ENCODE data around the gene MCM9.

The MCM9 gene

GRCh38 chr6:118893064-118893806 lies 41.7 kb downstream of the MCM9 start:
- no peaks in the 10 kb centered on the region for H3K9me3 ChIP-seq (ENCODE audit: insufficient read depth, low read depth, low read length)
- no peaks in the 10 kb centered on the region for H3K36me3 ChIP-seq (ENCODE audit: control insufficient read depth in 1 of 2, insufficient read depth in 2 of 2, low read length in 2 of 2)
- H2BK120ac ChIP-seq (ENCODE audit: insufficient read depth, low read length, poor library complexity), result no peak overlapping the region
- peak overlapping the region; percentile 69 for H3K4me3 ChIP-seq (ENCODE audit: low read depth, low read length)
- H3K18ac ChIP-seq (ENCODE audit: low read length), result no peak overlapping the region
- no peaks in the 10 kb centered on the region for H3K27me3 ChIP-seq (ENCODE audit: insufficient read depth, low read length)
- no CpG with 5 or more reads among the region's 18 CpGs for WGBS (ENCODE audit: extremely low coverage, insufficient coverage, insufficient read length)
- DNase-seq, result peak; percentile 46 to 74
- H4K91ac ChIP-seq (ENCODE audit: low read depth, low read length), result no peak overlapping the region
- no peak overlapping the region for H2BK5ac ChIP-seq (ENCODE audit: low read depth, low read length, poor library complexity)
- H3K4me1 ChIP-seq (ENCODE audit: control insufficient read depth in 1 of 2, insufficient read depth in 2 of 2, low read length in 2 of 2), result no peaks in the 10 kb centered on the region
- peaks cover 13% of the 10 kb centered on the region for H3K79me2 ChIP-seq (ENCODE audit: control insufficient read depth, insufficient read depth, low read length, poor library complexity)
- H2AFZ ChIP-seq (ENCODE audit: insufficient read depth, low read length, poor library complexity), result no peak overlapping the region
- no peak overlapping the region for H3K14ac ChIP-seq (ENCODE audit: low read length)
- H3K4me2 ChIP-seq (ENCODE audit: low read length), result peak overlapping the region; percentile 84
- H3K27ac ChIP-seq (ENCODE audit: low read depth, low read length), result peak overlapping the region; percentile 57
- H3K79me1 ChIP-seq (ENCODE audit: low read length), result peaks cover 14% of the 10 kb centered on the region
- no peak overlapping the region for H4K12ac ChIP-seq (ENCODE audit: low read depth, low read length)
- no peak overlapping the region for H2BK12ac ChIP-seq (ENCODE audit: low read length)
- no peak overlapping the region for H2AK5ac ChIP-seq (ENCODE audit: low read length)
- H4K8ac ChIP-seq (ENCODE audit: low read depth, low read length), result no peak overlapping the region
- no peak overlapping the region for H3K4ac ChIP-seq (ENCODE audit: low read depth, low read length)
- H3K23ac ChIP-seq (ENCODE audit: low read length), result no peak overlapping the region
- H3K9ac ChIP-seq (ENCODE audit: low read length), result peak overlapping the region; percentile 93

- Histone ChIP-seq H3K27me3 (ENCODE audit: insufficient read depth, low read length) (no peaks in the 10 kb centered on the region), H3K4ac (ENCODE audit: low read depth, low read length) (no peak overlapping the region), H3K9ac (ENCODE audit: low read length) (no peak overlapping the region), H2BK120ac (ENCODE audit: insufficient read depth, low read length, poor library complexity) (no peak overlapping the region), H3K14ac (ENCODE audit: low read length) (no peak overlapping the region), H3K4me2 (ENCODE audit: low read length) (peak overlapping the region; percentile 22), H3K27ac (ENCODE audit: low read depth, low read length) (no peak overlapping the region), H4K12ac (ENCODE audit: low read depth, low read length) (no peak overlapping the region), H3K79me1 (ENCODE audit: low read length) (peaks cover 14% of the 10 kb centered on the region), H2BK5ac (ENCODE audit: low read depth, low read length, poor library complexity) (no peak overlapping the region), H3K4me1 (ENCODE audit: control insufficient read depth in 1 of 2, insufficient read depth in 2 of 2, low read length in 2 of 2) (no peaks in the 10 kb centered on the region), H3K23ac (ENCODE audit: low read length) (no peak overlapping the region), H3K79me2 (ENCODE audit: control insufficient read depth, insufficient read depth, low read length, poor library complexity) (peaks cover 13% of the 10 kb centered on the region), H2AFZ (ENCODE audit: insufficient read depth, low read length, poor library complexity) (no peak overlapping the region), H4K91ac (ENCODE audit: low read depth, low read length) (no peak overlapping the region), H4K8ac (ENCODE audit: low read depth, low read length) (no peak overlapping the region), H3K4me3 (ENCODE audit: low read depth, low read length) (no peak overlapping the region), H2AK5ac (ENCODE audit: low read length) (no peak overlapping the region), H3K36me3 (ENCODE audit: control insufficient read depth in 1 of 2, insufficient read depth in 2 of 2, low read length in 2 of 2) (no peaks in the 10 kb centered on the region), H2BK12ac (ENCODE audit: low read length) (no peak overlapping the region), H3K9me3 (ENCODE audit: insufficient read depth, low read depth, low read length) (no peaks in the 10 kb centered on the region), H3K18ac (ENCODE audit: low read length) (no peak overlapping the region)
- no CpG with 5 or more reads among the region's 6 CpGs for WGBS (ENCODE audit: extremely low coverage, insufficient coverage, insufficient read length)
- DNase-seq, result peak in 1 of 2 donors; percentile 46
Measured at GRCh38 chr6:118892355-118892991, 42.5 kb downstream of the MCM9 start.

GRCh38 chr6:118890997-118891790 lies 43.8 kb downstream of the MCM9 start:
- H3K18ac ChIP-seq (ENCODE audit: low read length), result no peak overlapping the region
- H3K4me3 ChIP-seq (ENCODE audit: low read depth, low read length), result no peak overlapping the region
- no peak overlapping the region for H3K9ac ChIP-seq (ENCODE audit: low read length)
- H4K91ac ChIP-seq (ENCODE audit: low read depth, low read length), result no peak overlapping the region
- H3K36me3 ChIP-seq (ENCODE audit: control insufficient read depth in 1 of 2, insufficient read depth in 2 of 2, low read length in 2 of 2), result no peaks in the 10 kb centered on the region
- H3K9me3 ChIP-seq (ENCODE audit: insufficient read depth, low read depth, low read length), result no peaks in the 10 kb centered on the region
- no peaks in the 10 kb centered on the region for H3K27me3 ChIP-seq (ENCODE audit: insufficient read depth, low read length)
- no peak overlapping the region for H3K23ac ChIP-seq (ENCODE audit: low read length)
- peaks cover 11% of the 10 kb centered on the region for H3K79me1 ChIP-seq (ENCODE audit: low read length)
- no peak overlapping the region for H2BK12ac ChIP-seq (ENCODE audit: low read length)
- H2AK5ac ChIP-seq (ENCODE audit: low read length), result no peak overlapping the region
- H3K14ac ChIP-seq (ENCODE audit: low read length), result no peak overlapping the region
- no peak for DNase-seq
- no peak overlapping the region for H4K12ac ChIP-seq (ENCODE audit: low read depth, low read length)
- H2BK5ac ChIP-seq (ENCODE audit: low read depth, low read length, poor library complexity), result no peak overlapping the region
- H3K4me1 ChIP-seq (ENCODE audit: control insufficient read depth in 1 of 2, insufficient read depth in 2 of 2, low read length in 2 of 2), result no peaks in the 10 kb centered on the region
- H3K79me2 ChIP-seq (ENCODE audit: control insufficient read depth, insufficient read depth, low read length, poor library complexity), result peaks cover 10% of the 10 kb centered on the region
- H4K8ac ChIP-seq (ENCODE audit: low read depth, low read length), result no peak overlapping the region
- H3K27ac ChIP-seq (ENCODE audit: low read depth, low read length), result no peak overlapping the region
- H2AFZ ChIP-seq (ENCODE audit: insufficient read depth, low read length, poor library complexity), result no peak overlapping the region
- H3K4me2 ChIP-seq (ENCODE audit: low read length), result no peak overlapping the region
- H3K4ac ChIP-seq (ENCODE audit: low read depth, low read length), result no peak overlapping the region
- no peak overlapping the region for H2BK120ac ChIP-seq (ENCODE audit: insufficient read depth, low read length, poor library complexity)
- no CpG with 5 or more reads among the region's 5 CpGs for WGBS (ENCODE audit: extremely low coverage, insufficient coverage, insufficient read length)

- Histone ChIP-seq H3K23ac (ENCODE audit: low read length) (no peak overlapping the region), H3K9me3 (ENCODE audit: insufficient read depth, low read depth, low read length) (no peaks in the 10 kb centered on the region), H3K4ac (ENCODE audit: low read depth, low read length) (no peak overlapping the region), H2AFZ (ENCODE audit: insufficient read depth, low read length, poor library complexity) (no peak overlapping the region), H2BK12ac (ENCODE audit: low read length) (no peak overlapping the region), H3K4me1 (ENCODE audit: control insufficient read depth in 1 of 2, insufficient read depth in 2 of 2, low read length in 2 of 2) (no peaks in the 10 kb centered on the region), H3K18ac (ENCODE audit: low read length) (no peak overlapping the region), H3K27ac (ENCODE audit: low read depth, low read length) (no peak overlapping the region), H3K27me3 (ENCODE audit: insufficient read depth, low read length) (no peaks in the 10 kb centered on the region), H3K36me3 (ENCODE audit: control insufficient read depth in 1 of 2, insufficient read depth in 2 of 2, low read length in 2 of 2) (no peaks in the 10 kb centered on the region), H3K4me3 (ENCODE audit: low read depth, low read length) (no peak overlapping the region), H4K91ac (ENCODE audit: low read depth, low read length) (no peak overlapping the region), H4K12ac (ENCODE audit: low read depth, low read length) (no peak overlapping the region), H2AK5ac (ENCODE audit: low read length) (no peak overlapping the region), H2BK5ac (ENCODE audit: low read depth, low read length, poor library complexity) (no peak overlapping the region), H2BK120ac (ENCODE audit: insufficient read depth, low read length, poor library complexity) (no peak overlapping the region), H3K79me1 (ENCODE audit: low read length) (peaks cover under 1% of the 10 kb centered on the region), H4K8ac (ENCODE audit: low read depth, low read length) (no peak overlapping the region), H3K4me2 (ENCODE audit: low read length) (no peak overlapping the region), H3K9ac (ENCODE audit: low read length) (no peak overlapping the region), H3K14ac (ENCODE audit: low read length) (no peak overlapping the region), H3K79me2 (ENCODE audit: control insufficient read depth, insufficient read depth, low read length, poor library complexity) (no peaks in the 10 kb centered on the region)
- no peak for DNase-seq
- WGBS (ENCODE audit: extremely low coverage, insufficient coverage, insufficient read length), result no CpG with 5 or more reads among the region's 4 CpGs
Measured at GRCh38 chr6:118889163-118889562, 45.8 kb downstream of the MCM9 start.

Measured in trophoblast cell (in vitro differentiated cells and primary cell).